ENCODE data around the gene FEN1. TPM values are rescaled to one million over a fixed set of nuclear protein-coding genes. Genes with fewer than 3 reads are reported as not detected.

The FEN1 gene
- total and polyA plus RNA-seq, 2 of the 8 experiments (the other 6 are each of a cell fraction or from before 2014, with no cell fraction given) = 52.6 to 86.1 TPM

- TF ChIP-seq NRF1 (IDR thresholded peaks at IDR 0.05; ENCODE audit: low read depth, low read length) = no peak
- TF ChIP-seq TAF7 (optimal IDR thresholded peaks at IDR 0.05; ENCODE audit: borderline replicate concordance, low read depth, low read length) = no peak
- no peak for TF ChIP-seq SP4 (IDR thresholded peaks at IDR 0.05; ENCODE audit: low read length)
- no peak for TF ChIP-seq E2F6 (IDR thresholded peaks at IDR 0.05)
Observed at GRCh38 chr11:61756147-61756451, 36.6 kb upstream of the FEN1 start (continued).
